ENCODE results near the gene OGFOD1. TPM values are rescaled to one million over a fixed set of nuclear protein-coding genes. Genes with fewer than 3 reads are reported as not detected.

OGFOD1 gene
- polyA plus RNA-seq, 3 donors = 8.2 to 37.9 (median 23.4) TPM

GRCh38 chr16:56478281-56479049 is 27.1 kb downstream of the OGFOD1 start:
- Mint-ChIP-seq H3K36me3 (peaks cover 60 to 73% of the 10 kb centered on the region in 2 donors), H3K9me3 (peaks cover 0 to under 1% (median under 1%) of the 10 kb centered on the region in 7 donors), H3K4me3 (no peak overlapping the region), H3K27me3 (ENCODE audit: low read depth in 3 of 3) (no peaks in the 10 kb centered on the region), H3K4me1 (peaks cover 2% of the 10 kb centered on the region), H3K27ac (no peak overlapping the region)
- Histone ChIP-seq H3K36me3 (replicated peaks in 1 of 2; ENCODE audit: control insufficient read depth in 1 of 2, insufficient read depth in 2 of 2, low read length in 2 of 2) (peaks cover 58 to 94% of the 10 kb centered on the region in 2 donors), H4K20me1 (ENCODE audit: insufficient read depth, low read length) (no peaks in the 10 kb centered on the region), H3K27ac (ENCODE audit: low read depth in 1 of 2, low read length in 2 of 2) (no peak overlapping the region), H3K9me3 (replicated peaks in 1 of 2; ENCODE audit: control insufficient read depth in 1 of 2, insufficient read depth in 1 of 2, low read length in 2 of 2) (no peaks in the 10 kb centered on the region), H3K4me3 (replicated peaks in 1 of 3; ENCODE audit: low read depth in 2 of 3, low read length in 3 of 3) (no peak overlapping the region), H3K79me2 (ENCODE audit: insufficient read depth, low read length) (no peaks in the 10 kb centered on the region), H3K4me1 (ENCODE audit: control insufficient read depth in 1 of 2, insufficient read depth in 2 of 2, low read length in 2 of 2) (no peaks in the 10 kb centered on the region), H2AFZ (ENCODE audit: insufficient read depth, low read depth, low read length, poor library complexity, severe bottlenecking) (no peak overlapping the region), H3K4me2 (replicated peaks; ENCODE audit: extremely low read depth, low read length, poor library complexity, severe bottlenecking) (no peak overlapping the region), H3K27me3 (ENCODE audit: control insufficient read depth in 2 of 2, insufficient read depth in 2 of 2, low read length in 2 of 2) (no peaks in the 10 kb centered on the region), H3K9ac (ENCODE audit: insufficient read depth, low read length, poor library complexity, severe bottlenecking) (no peak overlapping the region)
- DNase-seq = no peak
- no peak for TF ChIP-seq CTCF (IDR thresholded peaks at IDR 0.05)
- WGBS (ENCODE audit: insufficient coverage) = no CpG with 5 or more reads among the region's 2 CpGs
- intact Hi-C loops (cut with micrococcal nuclease) = no loop called here

DNA sequence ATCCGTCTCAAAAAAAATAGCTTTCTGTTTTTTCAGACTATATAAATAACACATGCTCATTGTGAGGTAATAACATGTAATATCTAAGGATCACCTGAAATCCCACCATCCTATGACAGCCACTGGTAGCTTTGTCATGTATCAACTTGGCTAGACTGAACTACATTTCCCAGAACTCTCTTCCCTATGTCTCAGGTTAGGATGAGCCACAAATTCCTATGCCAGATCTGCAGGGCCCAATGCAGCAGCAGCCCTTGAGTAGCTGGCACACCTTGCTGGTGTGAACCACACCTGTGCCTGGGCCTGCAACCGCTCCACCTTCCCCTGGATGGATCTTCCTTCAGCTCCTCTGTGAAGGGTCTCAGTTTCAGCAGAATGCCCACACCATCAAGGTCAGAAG is 28.1 kb downstream of the OGFOD1 start:
- H3K36me3 ChIP-seq (replicated peaks in 1 of 2; ENCODE audit: control insufficient read depth in 1 of 2, insufficient read depth in 2 of 2, low read length in 2 of 2) = peaks cover 60 to 93% of the 10 kb centered on the region in 2 donors
- no peak for TF ChIP-seq CTCF (IDR thresholded peaks at IDR 0.05)
- no peaks in the 10 kb centered on the region for H3K27me3 ChIP-seq (ENCODE audit: control insufficient read depth in 2 of 2, insufficient read depth in 2 of 2, low read length in 2 of 2)
- no peaks in the 10 kb centered on the region for H3K9me3 ChIP-seq (replicated peaks in 1 of 2; ENCODE audit: control insufficient read depth in 1 of 2, insufficient read depth in 1 of 2, low read length in 2 of 2)
- Mint-ChIP-seq H3K9me3 (peaks cover 0 to 4% (median 4%) of the 10 kb centered on the region in 7 donors), H3K27me3 (ENCODE audit: low read depth in 3 of 3) (no peaks in the 10 kb centered on the region), H3K36me3 (peaks cover 62 to 72% of the 10 kb centered on the region in 2 donors), H3K4me1 (peaks cover 2% of the 10 kb centered on the region), H3K27ac (no peak overlapping the region), H3K4me3 (no peak overlapping the region)
- no peaks in the 10 kb centered on the region for H3K79me2 ChIP-seq (ENCODE audit: insufficient read depth, low read length)
- no peak for DNase-seq
- no peak overlapping the region for H3K27ac ChIP-seq (ENCODE audit: low read depth in 1 of 2, low read length in 2 of 2)
- no peaks in the 10 kb centered on the region for H3K4me1 ChIP-seq (ENCODE audit: control insufficient read depth in 1 of 2, insufficient read depth in 2 of 2, low read length in 2 of 2)
- no peak overlapping the region for H3K9ac ChIP-seq (ENCODE audit: insufficient read depth, low read length, poor library complexity, severe bottlenecking)
- H3K4me2 ChIP-seq (replicated peaks; ENCODE audit: extremely low read depth, low read length, poor library complexity, severe bottlenecking) = no peak overlapping the region
- intact Hi-C loops (cut with micrococcal nuclease) = no loop called here
- no peak overlapping the region for H2AFZ ChIP-seq (ENCODE audit: insufficient read depth, low read depth, low read length, poor library complexity, severe bottlenecking)
- H3K4me3 ChIP-seq (replicated peaks in 1 of 3; ENCODE audit: low read depth in 2 of 3, low read length in 3 of 3) = no peak overlapping the region
- WGBS (ENCODE audit: insufficient coverage) = 100% methylated on average over 1 of the region's 2 CpGs
- H4K20me1 ChIP-seq (ENCODE audit: insufficient read depth, low read length) = no peaks in the 10 kb centered on the region

Measured in CD14-positive monocyte (primary cell).